G401 (cell line): ENCODE measurements around the gene ALMS1. TPM values are rescaled to one million over a fixed set of nuclear protein-coding genes. Genes with fewer than 3 reads are reported as not detected.
"Not testable (repeated sequence)": the region's sequence is repeated elsewhere in the genome, so short reads cannot be mapped to it uniquely, and the experiment has no call there.

Experiments used
- DNase-seq: peaks from one replicate; pipeline ENCODE4 v3.0.0-alpha.2; 2015; ENCODE audit warnings: low spot score
- in situ Hi-C: cut with HindIII; loops from 2 replicates; pipeline ENCODE4 v1.10.0; 2016; ENCODE audit warnings: low sequenced_read_pairs, mixed read lengths
- total RNA-seq: library from RNA; depleted of rRNA; stranded (reverse); fragments of >200 nt; shearing (Covaris generic); gene quantifications from 2 replicates; pipeline ENCODE4 v1.2.3, GENCODE V29; 2014

Gene ALMS1
- total RNA-seq, 1 experiment from 2014 or later: 36.2 TPM

- DNase-seq: not testable (repeated sequence)
Measured at GRCh38 chr2:73603099-73603588, 217.5 kb downstream of the ALMS1 start.

GRCh38 chr2:73604589-73604988 lies 219.0 kb downstream of the ALMS1 start:
- DNase-seq, in situ Hi-C loops: not testable (repeated sequence)

More at GRCh38 chr2:73603099-73603588, 217.5 kb downstream of the ALMS1 start:
- in situ Hi-C loops: not testable (repeated sequence)

GRCh38 chr2:73610111-73610510 lies 224.5 kb downstream of the ALMS1 start:
- no peak for DNase-seq
- in situ Hi-C loops: no loop called here

- in situ Hi-C loops: no loop called here
- DNase-seq: no peak
Measured at GRCh38 chr2:73611193-73611592, 225.6 kb downstream of the ALMS1 start.

- in situ Hi-C loops: no loop called here
Measured at GRCh38 chr2:73611867-73612266, 226.2 kb downstream of the ALMS1 start.

GRCh38 chr2:73614105-73614504 lies 228.5 kb downstream of the ALMS1 start:
- DNase-seq: no peak
- in situ Hi-C loops: no loop called here

More at GRCh38 chr2:73611867-73612266, 226.2 kb downstream of the ALMS1 start:
- no peak for DNase-seq

GRCh38 chr2:73614997-73615396 lies 229.4 kb downstream of the ALMS1 start:
- in situ Hi-C loops: no loop called here
- no peak for DNase-seq

- peak; percentile 2 for DNase-seq
- in situ Hi-C loops: not testable (repeated sequence)
Measured at GRCh38 chr2:73619925-73620324, 234.3 kb downstream of the ALMS1 start.

- in situ Hi-C loops, DNase-seq: not testable (repeated sequence)
Measured at GRCh38 chr2:73624036-73624435, 238.4 kb downstream of the ALMS1 start.

- in situ Hi-C loops, DNase-seq: not testable (repeated sequence)
Measured at GRCh38 chr2:73624625-73625024, 239.0 kb downstream of the ALMS1 start.

- in situ Hi-C loops, DNase-seq: not testable (repeated sequence)
Measured at GRCh38 chr2:73626237-73626636, 240.6 kb downstream of the ALMS1 start.

- in situ Hi-C loops, DNase-seq: not testable (repeated sequence)
Measured at GRCh38 chr2:73628493-73628892, 242.9 kb downstream of the ALMS1 start.

- in situ Hi-C loops, DNase-seq: not testable (repeated sequence)
Measured at GRCh38 chr2:73630662-73631266, 245.1 kb downstream of the ALMS1 start.

GRCh38 chr2:73636977-73637376 lies 251.3 kb downstream of the ALMS1 start:
- in situ Hi-C loops, DNase-seq: not testable (repeated sequence)

- in situ Hi-C loops: no loop called here
- DNase-seq: no peak
Measured at GRCh38 chr2:73638429-73638828, 252.8 kb downstream of the ALMS1 start.

GRCh38 chr2:73640511-73640911 lies 254.9 kb downstream of the ALMS1 start:
- peak; percentile 36 for DNase-seq
- in situ Hi-C loops: no loop called here

GRCh38 chr2:73640946-73641766 lies 255.5 kb downstream of the ALMS1 start:
- no peak for DNase-seq
- in situ Hi-C loops: no loop called here

- in situ Hi-C loops: no loop called here
- no peak for DNase-seq
Measured at GRCh38 chr2:73641767-73642062, 256.1 kb downstream of the ALMS1 start.

GRCh38 chr2:73642338-73643018 lies 256.8 kb downstream of the ALMS1 start, which contains the start of gene NAT8:
NAT8 (minus strand) TSS chr2:73642422; CDS start chr2:73641628, 794 bp downstream.
- in situ Hi-C loops: no loop called here

GRCh38 chr2:73647690-73648089 lies 262.1 kb downstream of the ALMS1 start:
- DNase-seq, in situ Hi-C loops: not testable (repeated sequence)

More at GRCh38 chr2:73642338-73643018, 256.8 kb downstream of the ALMS1 start, which contains the start of gene NAT8:
- DNase-seq: no peak
